GM12875 (cell line): ENCODE data around the gene SPATA24.
"Not testable (repeated sequence)": the region's sequence is repeated elsewhere in the genome, so short reads cannot be mapped to it uniquely, and the experiment has no call there.

ENCODE experiments used
- H3K4me3 ChIP-seq: one replicate; pipeline ENCODE4 v1.5.1; 2011; ENCODE audit warnings: low read depth, low read length, control low read depth
- CTCF ChIP-seq: IDR thresholded peaks from 2 replicates; pipeline ENCODE4 v1.5.1; 2011; ENCODE audit warnings: low read depth, mild to moderate bottlenecking, control low read depth, inconsistent platforms, low read length, moderate library complexity, borderline replicate concordance; ENCODE audit not compliant: insufficient read depth

Gene SPATA24

DNA sequence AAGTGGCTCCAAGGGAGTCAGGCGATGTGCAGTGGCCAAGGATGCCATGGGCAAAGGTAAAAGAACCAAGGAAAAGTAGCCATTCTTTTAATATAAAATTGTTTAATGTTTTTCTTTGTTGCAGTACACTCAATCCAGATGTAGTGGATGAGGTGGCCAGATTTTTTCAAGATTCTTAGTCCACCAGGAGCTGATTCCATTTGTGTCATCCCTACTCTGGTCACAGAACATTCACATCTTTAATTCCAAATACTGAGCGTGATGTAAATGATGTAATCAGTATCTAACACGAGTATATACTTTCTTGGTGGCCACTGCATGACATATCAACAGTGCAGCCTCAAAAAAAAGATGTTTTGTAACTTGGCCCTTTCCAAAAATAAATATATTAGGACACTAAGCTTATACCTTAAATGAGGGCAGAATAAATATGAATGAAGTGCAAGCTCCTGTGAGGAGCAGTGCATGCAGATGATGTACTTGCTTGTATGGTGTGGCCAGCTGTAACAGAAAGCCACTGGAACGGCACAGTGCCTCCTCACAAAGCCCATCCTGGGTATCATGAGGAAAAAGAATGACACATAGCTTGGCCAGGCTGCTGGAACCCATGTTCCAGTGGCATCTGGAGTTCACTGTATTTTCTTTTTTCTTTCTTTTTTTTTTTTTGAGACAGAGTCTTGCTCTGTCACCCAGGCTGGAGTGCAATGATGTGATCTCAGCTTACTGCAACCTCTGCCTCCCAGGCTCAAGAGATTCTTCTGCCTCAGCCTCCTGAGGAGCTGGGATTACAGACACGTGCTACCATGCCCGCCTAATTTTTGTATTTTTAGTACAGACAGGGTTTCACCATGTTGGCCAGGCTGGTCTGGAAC lies 6.5 kb upstream of the SPATA24 start:
- H3K4me3 ChIP-seq, result no peak overlapping the region
- no peak for TF ChIP-seq CTCF

DNA sequence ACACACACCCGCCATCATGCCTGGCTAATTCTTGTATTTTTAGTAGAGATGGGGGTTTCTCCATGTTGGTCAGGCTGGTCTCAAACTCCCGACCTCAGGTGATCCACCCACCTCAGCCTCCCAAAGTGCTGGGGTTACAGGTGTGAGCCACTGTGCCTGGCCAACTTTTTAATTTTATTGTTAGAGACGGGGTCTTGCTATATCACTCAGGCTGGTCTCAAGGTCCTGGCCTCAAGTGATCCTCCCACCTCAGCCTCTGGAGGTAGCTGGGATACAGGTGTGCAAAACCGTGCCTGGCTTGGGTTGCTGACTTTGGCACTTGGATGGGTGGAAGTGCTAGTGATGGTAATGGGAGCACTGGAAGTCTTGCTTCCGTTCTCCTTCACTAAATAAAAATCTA lies 5.2 kb upstream of the SPATA24 start:
- not testable (repeated sequence) for H3K4me3 ChIP-seq

DNA sequence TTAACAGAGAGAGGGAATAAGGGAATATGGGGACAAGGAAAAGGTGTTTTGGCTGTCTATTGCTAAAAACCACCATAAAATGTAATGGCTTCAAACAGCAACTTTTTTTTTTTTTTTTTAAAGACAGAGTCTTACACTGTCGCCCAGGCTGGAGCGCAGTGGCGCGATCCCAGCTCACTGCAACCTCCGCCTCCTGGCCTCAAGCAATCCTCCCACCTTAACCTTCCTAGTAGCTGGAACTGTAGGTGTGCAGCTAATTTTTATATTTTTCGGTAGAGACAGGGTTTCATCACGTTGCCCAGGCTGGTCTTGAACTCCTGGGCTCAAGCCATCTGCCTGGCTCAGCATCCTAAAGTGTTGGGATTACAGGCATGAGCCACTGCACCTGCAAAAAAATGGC lies 4.3 kb upstream of the SPATA24 start:
- no peak for TF ChIP-seq CTCF
- H3K4me3 ChIP-seq, result no peak overlapping the region

GRCh38 chr5:139407517-139407916 lies 3.6 kb upstream of the SPATA24 start:
- H3K4me3 ChIP-seq, result no peak overlapping the region
- no peak for TF ChIP-seq CTCF

DNA sequence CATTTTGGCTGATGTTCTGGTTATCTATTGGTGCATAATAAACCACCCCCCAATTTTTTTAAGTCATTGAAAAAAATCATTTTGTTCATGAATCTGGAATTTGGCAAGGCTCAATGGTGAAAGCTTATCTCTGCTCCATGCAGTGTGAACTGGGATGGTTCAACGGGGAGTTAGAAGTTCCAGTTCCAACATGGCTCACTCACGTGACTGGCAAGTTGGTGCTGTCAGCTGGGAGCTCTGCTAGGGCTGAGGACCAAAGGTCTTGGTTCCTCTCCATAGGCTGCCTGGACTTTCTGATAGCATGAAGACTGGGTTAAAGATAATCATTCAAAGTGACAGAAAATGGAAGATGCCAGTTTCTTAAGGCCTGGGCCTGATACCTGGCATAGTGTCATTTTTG lies 3.1 kb upstream of the SPATA24 start:
- no peak for TF ChIP-seq CTCF
- H3K4me3 ChIP-seq, result no peak overlapping the region

DNA sequence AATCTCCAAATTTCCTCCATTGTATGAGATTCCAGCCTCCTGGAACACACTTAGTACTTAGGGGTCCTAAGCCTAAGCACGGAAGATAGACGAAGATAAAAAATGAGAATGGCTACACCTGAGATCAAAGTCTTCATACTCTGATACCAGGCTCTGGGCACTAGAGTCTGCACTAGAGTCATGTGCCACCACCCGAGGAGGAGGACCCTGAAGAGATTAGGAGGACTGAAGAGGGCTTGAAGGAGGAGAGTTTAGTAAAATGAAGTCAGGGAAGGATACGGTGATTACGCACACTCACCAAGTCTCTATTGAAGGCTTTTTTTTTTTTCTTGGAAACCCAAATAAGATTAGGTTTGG lies 573 bp upstream of the SPATA24 start:
- H3K4me3 ChIP-seq, result peak overlapping the region; percentile 64
- no peak for TF ChIP-seq CTCF

- H3K4me3 ChIP-seq, result peak overlapping the region; percentile 64
- TF ChIP-seq CTCF, result no peak
Measured at GRCh38 chr5:139403418-139403786, 487 bp downstream of the SPATA24 start.

DNA sequence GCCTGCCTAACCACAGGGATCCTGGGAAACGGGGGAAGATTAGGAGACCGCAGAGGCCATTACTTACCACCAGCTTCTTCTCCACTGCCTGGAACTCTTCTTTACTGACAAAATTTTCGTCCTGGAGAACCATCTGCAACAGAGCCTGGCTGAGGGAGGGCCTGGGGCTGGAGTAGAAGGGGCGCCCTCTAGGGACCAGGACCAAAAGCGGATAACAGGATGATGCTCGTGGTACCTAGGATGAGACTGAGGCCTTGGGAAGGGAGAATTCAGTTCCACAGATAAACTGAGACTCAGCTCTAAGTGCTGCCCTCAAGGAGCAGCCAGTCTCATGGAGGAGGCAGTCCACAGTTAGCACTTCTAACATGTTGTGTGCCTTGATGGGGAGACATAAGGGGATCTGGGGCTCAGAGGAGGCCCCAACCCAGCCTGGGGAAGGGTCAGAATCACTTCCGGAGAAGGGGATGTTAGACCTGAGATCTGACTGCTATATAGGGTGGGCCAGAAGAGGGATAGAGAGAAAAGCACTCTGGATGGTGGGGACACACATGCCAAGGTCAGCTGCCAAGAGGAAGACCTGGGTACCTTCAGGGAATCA lies 1.2 kb downstream of the SPATA24 start:
- H3K4me3 ChIP-seq, result no peak overlapping the region
- peak; percentile 55 for TF ChIP-seq CTCF
